HG03280 (cell line): ENCODE results near the gene SLC1A2.

Experiments used
- ATAC-seq: cut with Tn5 transposase; IDR thresholded peaks from one replicate; pipeline ENCODE4 v1.9.1; 2021; ENCODE audit warnings: mild to moderate bottlenecking, moderate library complexity; ENCODE audit not compliant: unreplicated experiment

The SLC1A2 gene

GRCh38 chr11:35277827-35278226, 141.5 kb downstream of the SLC1A2 start:
- no peak for ATAC-seq

- ATAC-seq: no peak
Measured at GRCh38 chr11:35276396-35277145, 142.8 kb downstream of the SLC1A2 start.

GRCh38 chr11:35275786-35276170, 143.6 kb downstream of the SLC1A2 start:
- no peak for ATAC-seq

GRCh38 chr11:35274909-35275785, 144.2 kb downstream of the SLC1A2 start:
- ATAC-seq: no peak

- peak; percentile 72 for ATAC-seq
Measured at GRCh38 chr11:35272391-35272902, 146.9 kb downstream of the SLC1A2 start.

GRCh38 chr11:35271031-35271430, 148.3 kb downstream of the SLC1A2 start:
- no peak for ATAC-seq

GRCh38 chr11:35270342-35270741, 149.0 kb downstream of the SLC1A2 start:
- ATAC-seq: no peak

GRCh38 chr11:35267504-35267903, 151.9 kb downstream of the SLC1A2 start:
- ATAC-seq: no peak

GRCh38 chr11:35265755-35266454, 153.5 kb downstream of the SLC1A2 start:
- no peak for ATAC-seq

GRCh38 chr11:35262735-35263134, 156.6 kb downstream of the SLC1A2 start:
- ATAC-seq: no peak

GRCh38 chr11:35262056-35262455, 157.3 kb downstream of the SLC1A2 start:
- ATAC-seq: no peak

GRCh38 chr11:35261197-35261596, 158.2 kb downstream of the SLC1A2 start:
- ATAC-seq: no peak

GRCh38 chr11:35260342-35260985, 158.9 kb downstream of the SLC1A2 start:
- no peak for ATAC-seq

GRCh38 chr11:35259529-35259928, 159.8 kb downstream of the SLC1A2 start:
- ATAC-seq: no peak

- ATAC-seq: peak; percentile 99
Measured at GRCh38 chr11:35257281-35257680, 162.1 kb downstream of the SLC1A2 start.

- no peak for ATAC-seq
Measured at GRCh38 chr11:35256296-35256695, 163.1 kb downstream of the SLC1A2 start.

GRCh38 chr11:35255514-35255913, 163.8 kb downstream of the SLC1A2 start:
- ATAC-seq: no peak

- ATAC-seq: no peak
Measured at GRCh38 chr11:35253237-35253636, 166.1 kb downstream of the SLC1A2 start.

GRCh38 chr11:35250621-35251020, 168.7 kb downstream of the SLC1A2 start:
- no peak for ATAC-seq

- no peak for ATAC-seq
Measured at GRCh38 chr11:35250192-35250591, 169.2 kb downstream of the SLC1A2 start.
